ENCODE data around the gene SLCO1B1.

GRCh38 chr12:21117995-21118394 is 13.0 kb upstream of the SLCO1B1 start:
- TF ChIP-seq CTCF (IDR thresholded peaks at IDR 0.05), result no peak
- TF ChIP-seq ZFX (IDR thresholded peaks at IDR 0.05; ENCODE audit: borderline replicate concordance), result no peak

Measured in 22Rv1 (cell line).